OCI-LY1 (cell line): ENCODE data around the gene CPT1C.
A peak's percentile ranks its signal among the peaks of the same experiment; 100 is the strongest.

Source experiments
- H2AFZ ChIP-seq: fragments of 200-600 bp; sonication (generic), shearing (Covaris generic); 2 replicates; pipeline ENCODE4 v1.6.0; 2014; ENCODE audit warnings: antibody characterized with exemption, mild to moderate bottlenecking, low read length
- H3F3A ChIP-seq: fragments of 200-600 bp; sonication (generic), shearing (Covaris generic); 2 replicates; pipeline ENCODE4 v1.6.0; 2014; ENCODE audit warnings: mild to moderate bottlenecking, antibody characterized with exemption, low read length, moderate library complexity; ENCODE audit not compliant: insufficient read depth
- H3K27ac ChIP-seq: fragments of 200-600 bp; sonication (generic); 2 replicates; pipeline ENCODE4 v1.5.1; 2014; ENCODE audit warnings: low read length, mixed run types, mild to moderate bottlenecking, low read depth; ENCODE audit not compliant: poor library complexity, severe bottlenecking
- H3K27me3 ChIP-seq: fragments of 200-600 bp; sonication (generic); 2 replicates; pipeline ENCODE4 v1.6.0; 2014; ENCODE audit warnings: antibody characterized with exemption, mild to moderate bottlenecking, low read length, moderate library complexity; ENCODE audit not compliant: insufficient read depth
- H3K36me3 ChIP-seq: fragments of 200-600 bp; sonication (generic); 2 replicates; pipeline ENCODE4 v1.6.1; 2014; ENCODE audit warnings: mild to moderate bottlenecking, antibody characterized with exemption, low read length, moderate library complexity, mixed read lengths; ENCODE audit not compliant: insufficient read depth
- H3K4me1 ChIP-seq: fragments of 200-600 bp; sonication (generic); 2 replicates; pipeline ENCODE4 v1.5.1; 2014; ENCODE audit warnings: mild to moderate bottlenecking, low read length, moderate library complexity; ENCODE audit not compliant: insufficient read depth, severe bottlenecking
- H3K4me2 ChIP-seq: fragments of 200-600 bp; sonication (generic), shearing (Covaris generic); 2 replicates; pipeline ENCODE4 v1.6.1; 2014; ENCODE audit warnings: low read length
- H3K4me3 ChIP-seq: fragments of 200-600 bp; sonication (generic); 2 replicates; pipeline ENCODE4 v1.5.1; 2014; ENCODE audit warnings: low read length, low read depth, mild to moderate bottlenecking, mixed read lengths; ENCODE audit not compliant: poor library complexity, severe bottlenecking
- H3K79me2 ChIP-seq: fragments of 200-600 bp; shearing (Covaris generic); 2 replicates; pipeline ENCODE4 v1.6.1; 2016; ENCODE audit warnings: mixed run types, low read length, mixed read lengths; ENCODE audit not compliant: insufficient read depth
- H3K9ac ChIP-seq: fragments of 200-600 bp; sonication (generic), shearing (Covaris generic); 2 replicates; pipeline ENCODE4 v1.6.1; 2014; ENCODE audit warnings: mild to moderate bottlenecking, low read length, mixed read lengths
- H3K9me2 ChIP-seq: fragments of 200-600 bp; sonication (generic), shearing (Covaris generic); 2 replicates; pipeline ENCODE4 v1.6.1; 2014; ENCODE audit warnings: low read depth, mild to moderate bottlenecking, low read length, mixed read lengths
- H3K9me3 ChIP-seq: fragments of 200-600 bp; shearing (Covaris generic); 2 replicates; pipeline ENCODE4 v1.6.1; 2014; ENCODE audit warnings: low read length, mixed read lengths
- H4K20me1 ChIP-seq: fragments of 200-600 bp; sonication (generic), shearing (Covaris generic); 2 replicates; pipeline ENCODE4 v1.6.0; 2016; ENCODE audit warnings: mild to moderate bottlenecking, low read length; ENCODE audit not compliant: insufficient read depth
- CTCF ChIP-seq: fragments of 200-600 bp; sonication (generic), shearing (Covaris generic); IDR thresholded peaks from 2 replicates; pipeline ENCODE4 v1.5.1; 2017; ENCODE audit warnings: mild to moderate bottlenecking, antibody characterized with exemption, low read length, moderate library complexity, mixed read lengths
- EZH2 ChIP-seq: fragments of 200-600 bp; sonication (generic), shearing (Covaris generic); IDR thresholded peaks from 2 replicates; pipeline ENCODE4 v1.8.0; 2017; ENCODE audit warnings: borderline replicate concordance, mixed run types, mild to moderate bottlenecking, antibody characterized with exemption, low read length, moderate library complexity, mixed read lengths

Gene CPT1C

GRCh38 chr19:49665036-49665350 is 25.9 kb upstream of the CPT1C start:
- no peaks in the 10 kb centered on the region for H3K9me3 ChIP-seq
- peak overlapping the region; percentile 83 for H3K4me3 ChIP-seq
- no peaks in the 10 kb centered on the region for H4K20me1 ChIP-seq
- H3K36me3 ChIP-seq: peaks cover 49% of the 10 kb centered on the region
- peak overlapping the region; percentile 80 for H3K4me2 ChIP-seq
- no peak for TF ChIP-seq EZH2
- TF ChIP-seq CTCF: no peak
- H3F3A ChIP-seq: no peaks in the 10 kb centered on the region
- H3K27me3 ChIP-seq: no peaks in the 10 kb centered on the region
- 0 out of 2 replicates have a peak, but pooled peaks cover 5% of the 10 kb centered on the region for H3K79me2 ChIP-seq
- H2AFZ ChIP-seq: no peak overlapping the region
- peak overlapping the region; percentile 91 for H3K9ac ChIP-seq
- H3K4me1 ChIP-seq: peaks cover 23% of the 10 kb centered on the region
- no peaks in the 10 kb centered on the region for H3K9me2 ChIP-seq
- H3K27ac ChIP-seq: peak overlapping the region; percentile 83

- Histone ChIP-seq H3K36me3 (peaks cover 48% of the 10 kb centered on the region), H2AFZ (no peak within 1 kb of the TSS)
Measured at GRCh38 chr19:49665351-49666119, 25.4 kb upstream of the CPT1C start, which contains the start of the genes BCL2L12 and IRF3. Gene BCL2L12, plus strand, starts transcription at chr19:49665933. Its CDS starts 760 bp downstream, at chr19:49666693. Gene IRF3, minus strand, starts transcription at chr19:49665857. Its CDS starts 1,019 bp downstream, at chr19:49664838.

GRCh38 chr19:49666120-49666444 is 24.8 kb upstream of the CPT1C start:
- H3K27me3 ChIP-seq: no peaks in the 10 kb centered on the region
- no peaks in the 10 kb centered on the region for H3K9me3 ChIP-seq
- H3K4me1 ChIP-seq: peaks cover 23% of the 10 kb centered on the region
- H3K27ac ChIP-seq: peak overlapping the region; percentile 83
- H3K36me3 ChIP-seq: peaks cover 45% of the 10 kb centered on the region
- H2AFZ ChIP-seq: no peak overlapping the region
- H3K4me2 ChIP-seq: peak overlapping the region; percentile 80
- no peaks in the 10 kb centered on the region for H3K9me2 ChIP-seq
- 0 out of 2 replicates have a peak, but pooled peaks cover 5% of the 10 kb centered on the region for H3K79me2 ChIP-seq
- no peaks in the 10 kb centered on the region for H4K20me1 ChIP-seq
- no peak for TF ChIP-seq EZH2
- no peak for TF ChIP-seq CTCF
- peak overlapping the region; percentile 91 for H3K9ac ChIP-seq
- peak overlapping the region; percentile 83 for H3K4me3 ChIP-seq
- no peaks in the 10 kb centered on the region for H3F3A ChIP-seq

More at GRCh38 chr19:49665351-49666119, 25.4 kb upstream of the CPT1C start, which contains the start of the genes BCL2L12 and IRF3:
- Histone ChIP-seq H3K4me1 (peaks cover 23% of the 10 kb centered on the region), H3K4me2 (peak within 1 kb of the TSS; percentile 80), H3K4me3 (peak within 1 kb of the TSS; percentile 83), H3K27ac (peak within 1 kb of the TSS; percentile 83), H4K20me1 (no peaks in the 10 kb centered on the region), H3K9me2 (no peaks in the 10 kb centered on the region), H3K79me2 (0 out of 2 replicates have a peak, but pooled peaks cover 5% of the 10 kb centered on the region), H3K9me3 (no peaks in the 10 kb centered on the region), H3F3A (no peaks in the 10 kb centered on the region), H3K9ac (peak within 1 kb of the TSS; percentile 91), H3K27me3 (no peaks in the 10 kb centered on the region)
- no peak for TF ChIP-seq EZH2
- no peak for TF ChIP-seq CTCF
